Activated T-cell treated with anti-CD3 and anti-CD28 coated beads, Interleukin-2, amount 50 U/mL, for 72 hours (primary cell): Measurements from ENCODE around the gene SMG6. TPM values are rescaled to one million over a fixed set of nuclear protein-coding genes. Genes with fewer than 3 reads are reported as not detected.
"Not testable (repeated sequence)": the region's sequence is repeated elsewhere in the genome, so short reads cannot be mapped to it uniquely, and the experiment has no call there.

Source experiments
- ATAC-seq, 2 donors: fragments of 150-1000 bp; cut with Tn5 transposase; replicated peaks in 1 of 2; 2 replicates each; pipeline ENCODE4 v1.10.0; 2021; ENCODE audit warnings: moderate library complexity in 2 of 2, mild to moderate bottlenecking in 1 of 2
- DNase-seq, 2 donors: peaks; one replicate each; pipeline ENCODE4 v3.0.0; 2021 to 2022; ENCODE audit warnings: mixed read lengths in 1 of 2
- H3K27ac Mint-ChIP-seq: one replicate; pipeline ENCODE4 v1.8.0; 2022; ENCODE audit warnings: mild to moderate bottlenecking, moderate library complexity, mixed read lengths
- H3K27me3 Mint-ChIP-seq: one replicate; pipeline ENCODE4 v1.8.0; 2022; ENCODE audit warnings: low read depth, mixed read lengths
- H3K36me3 Mint-ChIP-seq, 2 donors: one replicate each; pipeline ENCODE4 v1.8.0; 2022; ENCODE audit warnings: mixed read lengths in 2 of 2, mild to moderate bottlenecking in 1 of 2; ENCODE audit not compliant: insufficient read depth in 2 of 2
- H3K4me1 Mint-ChIP-seq: one replicate; pipeline ENCODE4 v1.8.0; 2022; ENCODE audit warnings: low read depth, mixed read lengths
- H3K4me3 Mint-ChIP-seq, 2 donors: one replicate each; pipeline ENCODE4 v1.8.0; 2022; ENCODE audit warnings: mild to moderate bottlenecking in 2 of 2, mixed read lengths in 2 of 2, moderate library complexity in 2 of 2
- H3K9me3 Mint-ChIP-seq, 2 donors: one replicate each; pipeline ENCODE4 v1.8.0; 2022; ENCODE audit warnings: mixed read lengths in 2 of 2
- total RNA-seq, 2 donors: library from RNA; stranded (reverse); gene quantifications; one replicate each; pipeline ENCODE4 v1.2.3, GENCODE V29; 2022

SMG6 gene
- total RNA-seq, 2 donors from 2014 or later, result 47.3 to 54.1 TPM

DNA sequence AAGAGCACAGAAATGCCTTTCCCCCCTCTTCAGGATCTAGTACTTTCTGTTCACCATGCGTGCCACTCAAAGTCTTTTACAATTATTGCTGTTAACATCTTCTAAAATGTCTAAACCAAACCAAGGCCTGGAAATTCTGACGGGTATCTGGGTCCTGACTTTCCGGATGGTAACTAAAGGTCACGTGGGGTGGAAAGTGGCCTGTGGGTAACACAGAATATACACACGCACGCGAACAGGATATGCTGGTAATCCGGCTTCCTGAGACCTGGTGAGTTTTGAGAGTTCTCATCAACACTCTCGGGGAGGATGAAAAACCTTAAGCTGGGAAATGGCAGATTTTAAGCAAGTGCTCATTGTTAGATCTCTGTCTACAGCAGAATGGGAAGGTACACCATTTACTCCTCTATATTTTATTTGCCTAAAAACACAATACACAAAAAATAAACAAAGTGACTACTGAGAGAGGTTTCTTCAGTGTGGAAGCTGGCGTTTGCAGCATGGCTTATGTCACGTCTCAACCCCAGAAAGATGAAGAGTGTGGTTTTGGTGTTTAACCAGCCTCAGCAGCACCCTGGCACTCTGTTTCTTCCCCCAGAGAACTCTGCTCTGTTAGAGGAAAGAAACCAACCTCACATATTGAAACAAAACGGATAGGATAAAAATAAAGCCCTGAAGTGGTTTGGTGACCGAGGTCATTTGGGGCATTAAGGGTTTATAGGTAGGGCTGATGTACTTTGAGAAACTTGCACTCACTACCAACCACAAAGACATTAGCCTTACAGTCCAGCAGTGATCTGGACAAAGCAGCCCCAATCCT lies 37.3 kb downstream of the SMG6 start:
- H3K4me1 Mint-ChIP-seq, result peaks cover 97% of the 10 kb centered on the region
- peak overlapping the region; percentile 67 to 94 for H3K4me3 Mint-ChIP-seq
- H3K36me3 Mint-ChIP-seq, result peaks cover 7 to 19% of the 10 kb centered on the region in 2 donors
- peak overlapping the region; percentile 96 for H3K27ac Mint-ChIP-seq
- H3K27me3 Mint-ChIP-seq, result no peaks in the 10 kb centered on the region
- peak; percentile 80 to 81 for ATAC-seq
- no peaks in the 10 kb centered on the region for H3K9me3 Mint-ChIP-seq
- peak; percentile 88 to 91 for DNase-seq

DNA sequence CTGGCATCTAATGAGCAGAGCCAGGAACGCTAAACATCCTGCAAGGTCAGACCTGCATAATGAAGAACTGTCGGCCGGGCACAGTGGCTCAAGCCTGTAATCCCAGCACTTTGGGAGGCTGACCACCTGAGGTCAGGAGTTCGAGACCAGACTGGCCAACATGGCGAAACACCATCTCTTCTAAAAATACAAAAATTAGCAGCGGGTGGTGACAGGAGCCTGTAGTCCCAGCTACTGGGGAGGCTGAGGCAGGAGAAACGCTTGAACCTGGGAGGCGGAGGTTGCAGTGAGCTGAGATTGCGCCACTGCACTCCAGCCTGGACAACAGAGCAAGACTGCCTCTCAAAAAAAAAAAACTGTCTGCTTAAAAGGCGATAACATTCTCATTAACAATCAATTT lies 38.4 kb downstream of the SMG6 start:
- Mint-ChIP-seq H3K36me3 (peaks cover 7 to 18% of the 10 kb centered on the region in 2 donors), H3K4me1 (peaks cover 96% of the 10 kb centered on the region), H3K4me3 (peak overlapping the region; percentile 67 to 94), H3K27ac (peak overlapping the region; percentile 96)
- H3K27me3 Mint-ChIP-seq, DNase-seq, ATAC-seq, H3K9me3 Mint-ChIP-seq: not testable (repeated sequence)

DNA sequence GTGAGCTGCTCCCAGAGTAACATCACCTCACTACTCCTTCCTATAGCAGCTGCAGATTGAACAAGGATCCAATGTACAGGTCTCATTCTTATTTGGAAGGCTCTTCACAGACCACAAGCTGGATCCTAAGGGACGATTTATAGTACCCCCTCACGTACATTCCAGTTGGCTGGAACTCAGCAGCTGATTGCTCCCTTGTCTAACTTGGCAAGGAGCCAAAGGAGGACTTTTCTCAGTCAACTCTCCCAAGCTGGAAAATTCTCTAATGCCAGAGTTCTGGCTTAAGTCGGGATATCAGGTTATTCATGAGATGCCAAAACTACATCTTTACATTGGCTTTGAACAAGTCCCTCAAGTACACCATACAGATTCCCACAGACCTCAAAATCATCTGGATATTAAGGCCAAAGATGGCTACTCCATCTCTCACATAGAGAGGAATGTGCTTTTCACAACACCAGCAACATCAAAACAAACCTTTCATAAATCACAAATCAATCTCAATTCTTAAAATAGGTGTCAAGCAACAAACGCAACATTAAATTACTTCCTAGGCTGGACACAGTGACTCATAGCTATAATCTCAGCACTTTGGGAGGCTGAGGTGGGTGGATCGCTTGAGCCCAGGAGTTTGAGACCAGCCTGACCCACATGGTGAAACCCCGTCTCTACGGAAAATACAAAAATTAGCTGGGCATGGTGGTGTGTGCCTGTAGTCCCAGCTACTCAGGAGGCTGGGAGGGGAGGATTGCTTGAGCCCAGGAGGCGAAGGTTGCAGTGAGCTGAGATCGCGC lies 39.3 kb downstream of the SMG6 start:
- peaks cover 96% of the 10 kb centered on the region for H3K4me1 Mint-ChIP-seq
- no peak for ATAC-seq
- DNase-seq, result no peak
- H3K27me3 Mint-ChIP-seq, result no peaks in the 10 kb centered on the region
- peaks cover 7 to 13% of the 10 kb centered on the region in 2 donors for H3K36me3 Mint-ChIP-seq
- H3K4me3 Mint-ChIP-seq, result peak overlapping the region; percentile 67 to 94
- H3K9me3 Mint-ChIP-seq, result no peaks in the 10 kb centered on the region
- peak overlapping the region; percentile 96 for H3K27ac Mint-ChIP-seq

DNA sequence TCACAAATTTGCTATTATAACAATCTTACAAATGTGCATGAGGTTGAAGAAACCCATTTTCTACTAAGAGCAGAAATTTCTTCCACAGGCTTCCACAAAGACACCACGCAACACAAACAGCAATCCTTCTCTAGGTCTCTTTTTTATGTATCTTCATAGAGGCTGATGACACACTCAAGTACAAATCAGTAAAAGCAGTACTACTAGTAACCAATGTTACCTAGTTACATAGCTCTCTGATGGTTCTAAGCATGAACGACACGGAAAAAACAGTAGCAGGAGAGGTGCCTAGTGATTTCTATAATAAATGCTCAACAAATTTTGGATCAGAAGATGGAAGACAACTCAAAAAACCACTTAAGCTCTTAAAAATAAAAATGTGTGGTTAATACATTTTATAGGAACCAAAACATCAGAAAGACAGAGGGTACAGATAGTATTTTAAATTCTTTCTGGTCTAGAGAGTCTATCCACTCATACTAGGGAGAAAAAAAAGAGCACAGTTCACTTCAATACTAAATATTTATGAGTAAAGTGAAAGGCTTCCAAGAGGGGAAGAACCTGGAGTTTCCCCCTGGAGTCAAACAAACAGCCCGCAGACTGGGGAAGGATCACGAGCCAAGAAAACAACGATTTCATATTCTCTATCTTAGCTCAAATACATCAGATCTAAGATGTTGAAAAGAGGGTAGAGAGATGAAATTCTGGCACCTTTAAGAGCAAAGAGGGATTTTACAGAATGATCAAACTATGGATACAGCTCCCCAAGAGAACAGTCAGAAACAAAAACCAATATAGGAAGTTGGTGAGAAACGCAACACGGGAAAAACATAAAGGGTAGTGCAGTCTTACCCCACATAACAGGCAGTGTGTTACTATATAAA lies 40.2 kb downstream of the SMG6 start:
- H3K27me3 Mint-ChIP-seq, result no peaks in the 10 kb centered on the region
- H3K4me3 Mint-ChIP-seq, result peak overlapping the region; percentile 67 to 94
- peak; percentile 54 for ATAC-seq
- H3K27ac Mint-ChIP-seq, result peak overlapping the region; percentile 96
- DNase-seq, result peak in 1 of 2 donors; percentile 28
- H3K4me1 Mint-ChIP-seq, result peaks cover 96% of the 10 kb centered on the region
- no peaks in the 10 kb centered on the region for H3K9me3 Mint-ChIP-seq
- H3K36me3 Mint-ChIP-seq, result peaks cover 7 to 11% of the 10 kb centered on the region in 2 donors

DNA sequence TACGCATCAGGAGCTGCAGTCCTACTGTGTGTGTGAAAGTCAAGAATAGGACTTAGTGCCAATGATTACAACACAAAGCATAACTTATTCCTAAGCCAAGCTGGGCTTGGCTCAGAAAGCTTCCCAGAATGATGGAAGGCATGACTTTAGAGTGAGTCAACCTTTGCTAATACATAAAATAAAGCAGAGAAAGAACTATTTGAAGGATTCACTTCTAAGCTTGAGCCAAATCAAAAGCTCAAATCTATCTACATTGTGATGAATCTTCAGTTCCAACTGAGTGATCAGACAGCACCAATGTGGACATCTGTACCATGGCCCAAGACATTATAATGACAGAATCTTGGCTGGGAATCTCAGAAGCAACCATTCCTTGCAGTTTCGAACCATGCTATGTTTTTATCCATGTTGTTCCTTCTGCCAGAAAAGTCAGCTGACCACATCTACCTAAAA lies 41.4 kb downstream of the SMG6 start:
- ATAC-seq, result no peak
- no peak for DNase-seq
- Mint-ChIP-seq H3K4me3 (peak overlapping the region; percentile 67 to 94), H3K36me3 (peaks cover 3 to 11% of the 10 kb centered on the region in 2 donors), H3K9me3 (no peaks in the 10 kb centered on the region), H3K27me3 (no peaks in the 10 kb centered on the region), H3K27ac (peak overlapping the region; percentile 96), H3K4me1 (peaks cover 94% of the 10 kb centered on the region)

DNA sequence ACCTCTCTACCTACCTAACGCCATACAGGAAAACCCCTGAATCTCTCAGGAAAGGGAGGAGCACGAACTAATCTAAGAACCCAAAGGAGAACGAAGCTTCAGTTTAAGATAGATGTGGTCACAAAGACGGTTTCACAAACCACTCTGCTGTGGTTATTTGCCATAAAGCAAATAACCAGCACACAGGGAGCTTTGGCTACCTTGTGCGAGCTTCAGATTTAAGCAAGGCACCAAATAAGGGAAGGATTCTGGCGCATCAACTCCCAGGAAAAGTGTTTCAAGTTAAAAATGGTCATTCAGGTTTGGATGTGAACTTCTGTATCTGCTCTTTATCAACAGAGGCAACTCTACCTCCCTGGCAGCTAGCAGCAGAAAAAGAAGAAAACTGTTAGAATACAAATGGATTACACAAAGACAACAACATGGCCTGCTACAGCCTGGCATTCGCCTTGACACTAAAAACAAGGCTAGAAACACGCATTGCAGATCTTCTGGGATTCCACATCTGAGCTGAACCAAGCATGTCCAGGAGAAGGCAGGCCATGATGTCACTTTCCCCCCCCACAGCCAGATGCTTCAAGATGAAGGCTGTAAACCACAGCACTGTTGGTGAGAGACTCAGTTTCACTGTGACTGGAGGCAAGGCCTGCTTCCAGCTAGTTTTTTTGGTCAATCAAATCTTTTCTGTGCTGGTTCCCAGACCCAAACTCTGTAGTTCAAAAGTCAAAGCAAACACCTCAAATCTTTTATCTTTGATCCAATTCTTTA lies 43.6 kb downstream of the SMG6 start:
- peak; percentile 86 to 87 for DNase-seq
- peaks cover 10 to 13% of the 10 kb centered on the region in 2 donors for H3K36me3 Mint-ChIP-seq

DNA sequence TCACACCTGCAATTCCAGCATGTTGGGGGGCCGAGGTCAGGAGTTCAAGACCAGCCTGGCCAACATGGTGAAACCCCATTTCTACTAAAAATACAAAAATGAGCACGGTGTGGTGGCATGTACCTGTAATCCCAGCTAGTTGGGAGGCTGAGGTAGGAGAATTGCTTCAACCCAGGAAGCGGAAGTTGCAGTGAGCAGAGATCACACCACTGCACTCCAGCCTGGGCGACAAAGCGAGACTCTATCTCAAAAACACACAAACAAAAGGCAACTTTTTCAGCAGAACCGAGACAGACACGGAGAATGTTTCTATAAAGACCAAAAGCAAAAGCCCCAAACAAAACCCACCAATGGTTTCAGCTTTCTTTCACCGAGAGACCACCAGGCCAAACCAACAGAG lies 44.8 kb downstream of the SMG6 start:
- H3K9me3 Mint-ChIP-seq, H3K27me3 Mint-ChIP-seq, ATAC-seq, DNase-seq: not testable (repeated sequence)
- Mint-ChIP-seq H3K4me3 (peak overlapping the region; percentile 72 to 82), H3K4me1 (peaks cover 74% of the 10 kb centered on the region), H3K27ac (peak overlapping the region; percentile 95), H3K36me3 (peaks cover 15 to 16% of the 10 kb centered on the region in 2 donors)

More for the DNA sequence above, 43.6 kb downstream of the SMG6 start:
- Mint-ChIP-seq H3K4me3 (peak overlapping the region; percentile 72 to 82), H3K4me1 (peaks cover 74% of the 10 kb centered on the region), H3K9me3 (no peaks in the 10 kb centered on the region), H3K27me3 (no peaks in the 10 kb centered on the region), H3K27ac (peak overlapping the region; percentile 95)
- ATAC-seq, result peak; percentile 81 to 84

DNA sequence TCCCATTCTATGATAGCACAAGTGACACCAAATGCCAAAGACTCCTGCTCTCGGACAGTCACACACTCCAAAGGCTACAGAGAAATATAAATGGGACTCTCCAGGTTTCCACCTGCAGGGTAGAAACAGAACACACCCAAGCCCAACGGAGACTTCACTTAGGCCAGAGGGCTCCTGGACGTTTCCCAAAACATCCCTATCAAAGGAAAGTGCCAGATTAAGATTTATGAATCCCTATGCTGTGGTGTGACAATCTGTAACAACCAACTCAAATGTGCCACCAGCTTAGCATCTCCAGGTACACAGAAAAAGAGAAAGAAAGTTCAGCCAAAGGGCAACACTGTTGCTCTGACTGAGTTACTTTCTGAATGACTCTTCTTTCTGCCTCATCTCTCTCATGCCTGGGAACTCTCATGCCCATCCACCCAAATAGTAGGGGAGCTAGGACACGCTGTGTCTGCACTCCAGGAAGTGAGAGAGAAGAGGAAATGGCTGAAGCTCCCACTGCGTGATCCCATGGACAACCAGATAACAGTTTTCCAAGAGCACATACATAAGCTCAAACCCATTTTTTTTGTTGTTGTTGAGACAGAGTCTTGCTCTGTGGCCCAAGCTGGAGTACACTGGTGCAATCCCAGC lies 49.7 kb downstream of the SMG6 start:
- Mint-ChIP-seq H3K4me3 (peak overlapping the region; percentile 72 to 81), H3K9me3 (peaks cover 0 to 1% of the 10 kb centered on the region in 2 donors), H3K36me3 (peaks cover 27 to 29% of the 10 kb centered on the region in 2 donors), H3K27me3 (no peaks in the 10 kb centered on the region), H3K4me1 (peaks cover 76% of the 10 kb centered on the region), H3K27ac (peak overlapping the region; percentile 89)
- DNase-seq (peak; percentile 54 to 66), ATAC-seq (peak; percentile 93 to 94)

DNA sequence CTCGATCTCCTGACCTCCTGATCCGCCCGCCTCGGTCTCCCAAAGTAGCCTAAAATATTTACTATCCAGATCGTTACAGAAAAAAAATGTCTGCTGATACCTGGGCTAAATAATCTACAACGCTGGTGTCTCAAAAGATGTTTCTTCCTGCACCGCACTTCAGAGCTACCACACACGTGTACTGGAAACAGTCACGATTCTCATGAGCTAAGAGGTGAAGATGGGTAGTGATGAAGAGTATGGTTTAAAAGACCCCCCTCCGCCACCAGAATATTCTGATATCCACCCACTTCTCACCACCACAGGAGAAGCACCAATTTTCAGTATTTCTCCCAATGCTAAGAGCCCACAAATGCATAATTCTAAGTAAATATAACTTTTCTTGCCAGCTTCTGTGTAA lies 50.2 kb downstream of the SMG6 start:
- peaks cover 76% of the 10 kb centered on the region for H3K4me1 Mint-ChIP-seq
- H3K36me3 Mint-ChIP-seq, result peaks cover 31% of the 10 kb centered on the region in 2 donors
- peak; percentile 51 to 67 for ATAC-seq

DNA sequence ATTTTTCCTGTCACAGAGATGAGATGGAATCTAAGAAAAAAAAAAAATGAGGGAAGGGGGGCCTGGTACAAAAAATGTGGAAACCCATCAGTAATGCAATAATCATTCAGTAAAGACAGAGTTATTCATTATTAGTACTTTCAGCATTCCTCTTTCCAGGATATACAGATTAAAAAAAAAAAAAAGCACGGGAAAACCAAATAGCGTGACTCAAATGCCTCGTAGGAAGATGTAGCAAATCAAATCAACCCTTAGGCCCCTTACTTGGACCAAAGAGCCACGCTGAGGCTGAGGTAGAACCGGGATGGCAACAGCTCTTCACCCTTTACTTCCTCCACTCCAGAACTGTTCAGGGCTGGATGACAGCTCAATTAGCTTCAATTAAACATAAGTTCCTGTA lies 52.5 kb downstream of the SMG6 start:
- Mint-ChIP-seq H3K36me3 (peaks cover 29% of the 10 kb centered on the region in 2 donors), H3K4me3 (peak overlapping the region; percentile 63 to 67), H3K9me3 (peaks cover 0 to 1% of the 10 kb centered on the region in 2 donors), H3K27ac (peak overlapping the region; percentile 93), H3K4me1 (peaks cover 84% of the 10 kb centered on the region), H3K27me3 (no peaks in the 10 kb centered on the region)
- ATAC-seq (no peak), DNase-seq (no peak)

More for the DNA sequence above, 50.2 kb downstream of the SMG6 start:
- peaks cover 0 to 1% of the 10 kb centered on the region in 2 donors for H3K9me3 Mint-ChIP-seq
- peak overlapping the region; percentile 89 for H3K27ac Mint-ChIP-seq
- peak in 1 of 2 donors; percentile 36 for DNase-seq
- peak overlapping the region; percentile 72 to 81 for H3K4me3 Mint-ChIP-seq
- H3K27me3 Mint-ChIP-seq, result no peaks in the 10 kb centered on the region
